ENCODE results near the gene ZDHHC13. TPM values are rescaled to one million over a fixed set of nuclear protein-coding genes. Genes with fewer than 3 reads are reported as not detected.

The ZDHHC13 gene
- total RNA-seq, 1 donor from 2014 or later: 23.4 TPM

- no peaks in the 10 kb centered on the region for H3K9me3 Mint-ChIP-seq (ENCODE audit: low read depth)
- TF ChIP-seq CTCF (IDR thresholded peaks at IDR 0.05; ENCODE audit: unreplicated experiment): no peak
- H3K4me3 Mint-ChIP-seq (ENCODE audit: low read depth): no peak overlapping the region
- H3K27me3 Mint-ChIP-seq: peaks cover 16% of the 10 kb centered on the region
- DNase-seq (ENCODE audit: low spot score, unreplicated experiment): no peak
- no peak overlapping the region for H3K27ac Mint-ChIP-seq
- no peaks in the 10 kb centered on the region for H3K36me3 Mint-ChIP-seq (ENCODE audit: insufficient read depth)
- no peaks in the 10 kb centered on the region for H3K4me1 Mint-ChIP-seq (ENCODE audit: low read depth)
Measured at GRCh38 chr11:19092342-19092741, 24.6 kb upstream of the ZDHHC13 start.

- Mint-ChIP-seq H3K9me3 (ENCODE audit: low read depth) (no peaks in the 10 kb centered on the region), H3K4me1 (ENCODE audit: low read depth) (no peaks in the 10 kb centered on the region), H3K27me3 (peaks cover 20% of the 10 kb centered on the region), H3K27ac (no peak overlapping the region), H3K36me3 (ENCODE audit: insufficient read depth) (no peaks in the 10 kb centered on the region), H3K4me3 (ENCODE audit: low read depth) (no peak overlapping the region)
- TF ChIP-seq CTCF (IDR thresholded peaks at IDR 0.05; ENCODE audit: unreplicated experiment): no peak
- DNase-seq (ENCODE audit: low spot score, unreplicated experiment): no peak
Measured at GRCh38 chr11:19092850-19093249, 24.1 kb upstream of the ZDHHC13 start.

GRCh38 chr11:19093976-19094375, 23.0 kb upstream of the ZDHHC13 start:
- no peaks in the 10 kb centered on the region for H3K4me1 Mint-ChIP-seq (ENCODE audit: low read depth)
- H3K27me3 Mint-ChIP-seq: peaks cover 20% of the 10 kb centered on the region
- no peaks in the 10 kb centered on the region for H3K36me3 Mint-ChIP-seq (ENCODE audit: insufficient read depth)
- no peak overlapping the region for H3K27ac Mint-ChIP-seq
- no peak for DNase-seq (ENCODE audit: low spot score, unreplicated experiment)
- no peak for TF ChIP-seq CTCF (IDR thresholded peaks at IDR 0.05; ENCODE audit: unreplicated experiment)
- H3K9me3 Mint-ChIP-seq (ENCODE audit: low read depth): no peaks in the 10 kb centered on the region
- no peak overlapping the region for H3K4me3 Mint-ChIP-seq (ENCODE audit: low read depth)

- no peaks in the 10 kb centered on the region for H3K36me3 Mint-ChIP-seq (ENCODE audit: insufficient read depth)
- TF ChIP-seq CTCF (IDR thresholded peaks at IDR 0.05; ENCODE audit: unreplicated experiment): no peak
- no peak overlapping the region for H3K27ac Mint-ChIP-seq
- no peaks in the 10 kb centered on the region for H3K9me3 Mint-ChIP-seq (ENCODE audit: low read depth)
- no peak for DNase-seq (ENCODE audit: low spot score, unreplicated experiment)
- no peaks in the 10 kb centered on the region for H3K4me1 Mint-ChIP-seq (ENCODE audit: low read depth)
- peaks cover 17% of the 10 kb centered on the region for H3K27me3 Mint-ChIP-seq
- H3K4me3 Mint-ChIP-seq (ENCODE audit: low read depth): no peak overlapping the region
Measured at GRCh38 chr11:19094859-19095258, 22.1 kb upstream of the ZDHHC13 start.

GRCh38 chr11:19099093-19099492, 17.9 kb upstream of the ZDHHC13 start:
- no peaks in the 10 kb centered on the region for H3K36me3 Mint-ChIP-seq (ENCODE audit: insufficient read depth)
- H3K27ac Mint-ChIP-seq: no peak overlapping the region
- DNase-seq (ENCODE audit: low spot score, unreplicated experiment): no peak
- no peak for TF ChIP-seq CTCF (IDR thresholded peaks at IDR 0.05; ENCODE audit: unreplicated experiment)
- H3K4me3 Mint-ChIP-seq (ENCODE audit: low read depth): no peak overlapping the region
- peaks cover 11% of the 10 kb centered on the region for H3K27me3 Mint-ChIP-seq
- H3K9me3 Mint-ChIP-seq (ENCODE audit: low read depth): no peaks in the 10 kb centered on the region
- H3K4me1 Mint-ChIP-seq (ENCODE audit: low read depth): peaks cover 22% of the 10 kb centered on the region

Data from progenitor cell of endocrine pancreas (in vitro differentiated cells).